Smooth muscle cell (in vitro differentiated cells): ENCODE results near the gene RAB4A. TPM values are rescaled to one million over a fixed set of nuclear protein-coding genes. Genes with fewer than 3 reads are reported as not detected.
A peak's percentile ranks its signal among the peaks of the same experiment; 100 is the strongest.

Source experiments
- DNase-seq: peaks from one replicate; lab custom pipeline; 2025; ENCODE audit not compliant: unreplicated experiment; lab: John Stamatoyannopoulos, UW
- H2AFZ ChIP-seq: fragments of 200-600 bp; sonication (generic); 2 replicates; pipeline ENCODE4 v1.6.0; 2016; ENCODE audit warnings: antibody characterized with exemption, low read depth, mild to moderate bottlenecking
- H3F3A ChIP-seq: fragments of 200-600 bp; sonication (generic); 2 replicates; pipeline ENCODE4 v1.6.0; 2017; ENCODE audit warnings: antibody characterized with exemption, low read depth
- H3K27ac ChIP-seq: fragments of 200-600 bp; sonication (generic); 2 replicates; pipeline ENCODE4 v1.5.1; 2016; ENCODE audit warnings: low read depth, mild to moderate bottlenecking
- H3K27me3 ChIP-seq: fragments of 200-600 bp; sonication (generic); 2 replicates; pipeline ENCODE4 v1.6.1; 2016; ENCODE audit warnings: low read depth, mild to moderate bottlenecking
- H3K36me3 ChIP-seq: fragments of 200-600 bp; sonication (generic); 2 replicates; pipeline ENCODE4 v1.5.1; 2016; ENCODE audit warnings: low read depth
- H3K4me1 ChIP-seq: fragments of 200-600 bp; sonication (generic); 2 replicates; pipeline ENCODE4 v1.5.1; 2016; ENCODE audit warnings: low read depth
- H3K4me2 ChIP-seq: fragments of 200-600 bp; sonication (generic); 2 replicates; pipeline ENCODE4 v1.6.0; 2016; ENCODE audit warnings: mild to moderate bottlenecking
- H3K4me3 ChIP-seq: fragments of 200-600 bp; sonication (generic); 2 replicates; pipeline ENCODE4 v1.5.1; 2016; ENCODE audit warnings: mild to moderate bottlenecking
- H3K79me2 ChIP-seq: fragments of 200-600 bp; sonication (generic); 2 replicates; pipeline ENCODE4 v1.6.0; 2016; ENCODE audit warnings: low read depth, mild to moderate bottlenecking
- H3K9ac ChIP-seq: fragments of 200-600 bp; sonication (generic); 2 replicates; pipeline ENCODE4 v1.6.0; 2016; ENCODE audit warnings: low read depth
- H3K9me3 ChIP-seq: fragments of 200-600 bp; sonication (generic); replicated peaks from 2 replicates; pipeline ENCODE4 v1.5.1; 2016; ENCODE audit warnings: low read depth
- H4K20me1 ChIP-seq: fragments of 200-600 bp; sonication (generic); 2 replicates; pipeline ENCODE4 v1.6.0; 2016; ENCODE audit warnings: low read depth
- CTCF ChIP-seq: fragments of 200-600 bp; sonication (generic); IDR thresholded peaks from 2 replicates; pipeline ENCODE4 v1.5.1; 2017; ENCODE audit warnings: borderline replicate concordance, mild to moderate bottlenecking, antibody characterized with exemption; ENCODE audit not compliant: insufficient read depth, poor library complexity, severe bottlenecking
- WGBS: methylation state at CpG from one replicate; pipeline ENCODE4 v1.1.7; 2016; ENCODE audit warnings: low lambda C conversion rate; 5-methylcytosine and 5-hydroxymethylcytosine counted together
- polyA plus RNA-seq: library from polyadenylated mRNA; unstranded; fragments of >200 nt; fragmentation: Nextera tagmentation; extraction: Ambion mirVana; gene quantifications from 2 replicates; pipeline ENCODE4 v1.2.1, GENCODE V29; 2016
- total RNA-seq: library from RNA; depleted of rRNA; stranded (reverse); fragments of >200 nt; gene quantifications from 2 replicates; pipeline ENCODE4 v1.2.3, GENCODE V29; 2014

Gene RAB4A
- total and polyA plus RNA-seq, 2 experiments from 2014 or later, result 43.9 to 52.7 TPM

GRCh38 chr1:229254910-229255541, 15.9 kb upstream of the RAB4A start:
- Histone ChIP-seq H3K4me2 (no peak overlapping the region), H2AFZ (no peak overlapping the region), H3K9ac (no peak overlapping the region), H3K36me3 (no peaks in the 10 kb centered on the region), H3K9me3 (no peaks in the 10 kb centered on the region), H3K79me2 (no peaks in the 10 kb centered on the region), H3K27me3 (no peaks in the 10 kb centered on the region), H3K4me1 (peaks cover 16% of the 10 kb centered on the region), H4K20me1 (no peaks in the 10 kb centered on the region), H3F3A (no peaks in the 10 kb centered on the region), H3K27ac (no peak overlapping the region), H3K4me3 (no peak overlapping the region)
- 79% methylated on average over 1 of the region's 1 CpG for WGBS
- no peak for DNase-seq
- TF ChIP-seq CTCF, result peak; percentile 41

GRCh38 chr1:229258031-229258756, 12.7 kb upstream of the RAB4A start:
- no peak overlapping the region for H3K27ac ChIP-seq
- peaks cover 5% of the 10 kb centered on the region for H3K4me1 ChIP-seq
- no peak overlapping the region for H3K9ac ChIP-seq
- peak overlapping the region; percentile 82 for H2AFZ ChIP-seq
- no peaks in the 10 kb centered on the region for H3K9me3 ChIP-seq
- H3F3A ChIP-seq, result no peaks in the 10 kb centered on the region
- H3K27me3 ChIP-seq, result no peaks in the 10 kb centered on the region
- no peak overlapping the region for H3K4me3 ChIP-seq
- H4K20me1 ChIP-seq, result no peaks in the 10 kb centered on the region
- TF ChIP-seq CTCF, result peak; percentile 86
- H3K36me3 ChIP-seq, result no peaks in the 10 kb centered on the region
- no peak for DNase-seq
- H3K79me2 ChIP-seq, result no peaks in the 10 kb centered on the region
- H3K4me2 ChIP-seq, result peak overlapping the region; percentile 28
- WGBS, result 12% methylated on average over 4 of the region's 4 CpGs

- Histone ChIP-seq H3K4me2 (peak overlapping the region; percentile 28), H3K27ac (no peak overlapping the region), H3K79me2 (no peaks in the 10 kb centered on the region), H3K4me1 (peaks cover 3% of the 10 kb centered on the region), H3K27me3 (no peaks in the 10 kb centered on the region), H3K4me3 (no peak overlapping the region), H4K20me1 (no peaks in the 10 kb centered on the region), H3K9me3 (no peaks in the 10 kb centered on the region), H3K36me3 (no peaks in the 10 kb centered on the region), H2AFZ (peak overlapping the region; percentile 82), H3K9ac (no peak overlapping the region), H3F3A (no peaks in the 10 kb centered on the region)
- 70% methylated on average over 5 of the region's 5 CpGs for WGBS
- no peak for TF ChIP-seq CTCF
- no peak for DNase-seq
Observed at GRCh38 chr1:229258757-229259060, 12.2 kb upstream of the RAB4A start.

GRCh38 chr1:229260297-229260696, 10.6 kb upstream of the RAB4A start:
- Histone ChIP-seq H3F3A (no peaks in the 10 kb centered on the region), H3K4me2 (no peak overlapping the region), H3K27me3 (no peaks in the 10 kb centered on the region), H3K79me2 (no peaks in the 10 kb centered on the region), H2AFZ (no peak overlapping the region), H3K4me3 (no peak overlapping the region), H3K36me3 (no peaks in the 10 kb centered on the region), H3K9me3 (no peaks in the 10 kb centered on the region), H3K4me1 (no peaks in the 10 kb centered on the region), H3K27ac (no peak overlapping the region), H4K20me1 (no peaks in the 10 kb centered on the region), H3K9ac (no peak overlapping the region)
- no peak for TF ChIP-seq CTCF
- no peak for DNase-seq
- 95% methylated on average over 3 of the region's 3 CpGs for WGBS
